GM23338 (cell line): ENCODE measurements around the gene MCM3AP. TPM values are rescaled to one million over a fixed set of nuclear protein-coding genes. Genes with fewer than 3 reads are reported as not detected.

Experiments
- ATAC-seq: fragments of 200-7000 bp; cut with Tn5 transposase; 3 replicates; pipeline ENCODE4 v1.9.1; 2020
- DNase-seq: peaks from one replicate; pipeline ENCODE4 v3.0.0-alpha.2; 2015; ENCODE audit warnings: low spot score
- H2AFZ ChIP-seq: fragments of 200-600 bp; sonication (generic); 2 replicates; pipeline ENCODE4 v1.8.0; 2016; ENCODE audit warnings: antibody characterized with exemption, mild to moderate bottlenecking, moderate library complexity
- H3F3A ChIP-seq: fragments of 200-600 bp; sonication (generic); replicated peaks from 2 replicates; pipeline ENCODE4 v1.8.0; 2017; ENCODE audit warnings: antibody characterized with exemption, mixed run types, low read depth
- H3K27ac ChIP-seq: fragments of 200-600 bp; sonication (generic); 2 replicates; pipeline ENCODE4 v1.6.1; 2016; ENCODE audit warnings: low read depth
- H3K27me3 ChIP-seq: fragments of 200-600 bp; sonication (generic); 2 replicates; pipeline ENCODE4 v1.8.0; 2016; ENCODE audit warnings: mild to moderate bottlenecking, mixed run types, moderate library complexity; ENCODE audit not compliant: insufficient read depth
- H3K36me3 ChIP-seq: fragments of 200-600 bp; sonication (generic); 2 replicates; pipeline ENCODE4 v1.8.0; 2016; ENCODE audit warnings: mild to moderate bottlenecking; ENCODE audit not compliant: insufficient read depth
- H3K4me1 ChIP-seq: fragments of 200-600 bp; sonication (generic); 2 replicates; pipeline ENCODE4 v1.8.0; 2016; ENCODE audit warnings: mild to moderate bottlenecking, moderate library complexity; ENCODE audit not compliant: insufficient read depth
- H3K4me2 ChIP-seq: fragments of 200-600 bp; sonication (generic); 2 replicates; pipeline ENCODE4 v1.7.1; 2017; ENCODE audit warnings: mixed run types
- H3K4me3 ChIP-seq: fragments of 200-600 bp; sonication (generic); 2 replicates; pipeline ENCODE4 v1.6.1; 2016; ENCODE audit warnings: mixed run types
- H3K79me2 ChIP-seq: fragments of 200-600 bp; sonication (generic); replicated peaks from 2 replicates; pipeline ENCODE4 v1.8.0; 2017; ENCODE audit warnings: mild to moderate bottlenecking; ENCODE audit not compliant: insufficient read depth
- H3K9me2 ChIP-seq: fragments of 200-600 bp; sonication (generic); 2 replicates; pipeline ENCODE4 v1.8.0; 2017; ENCODE audit not compliant: insufficient read depth
- H4K20me1 ChIP-seq: fragments of 200-600 bp; sonication (generic); replicated peaks from 2 replicates; pipeline ENCODE4 v1.8.0; 2017; ENCODE audit warnings: mild to moderate bottlenecking; ENCODE audit not compliant: insufficient read depth
- H3K27ac Mint-ChIP-seq: 2 replicates; pipeline ENCODE4 v1.8.0; 2020; ENCODE audit warnings: inconsistent platforms, mild to moderate bottlenecking, moderate library complexity, mixed read lengths
- H3K27me3 Mint-ChIP-seq: 3 replicates; pipeline ENCODE4 v1.8.0; 2022; ENCODE audit warnings: low read depth, mild to moderate bottlenecking, moderate library complexity, mixed read lengths, inconsistent platforms; ENCODE audit not compliant: insufficient read depth, poor library complexity
- H3K36me3 Mint-ChIP-seq: 3 replicates; pipeline ENCODE4 v1.8.0; 2021; ENCODE audit warnings: low read depth, mild to moderate bottlenecking, inconsistent platforms, moderate library complexity, mixed read lengths
- H3K4me1 Mint-ChIP-seq: 3 replicates; pipeline ENCODE4 v1.8.0; 2020; ENCODE audit warnings: mild to moderate bottlenecking, inconsistent platforms, mixed read lengths
- H3K4me3 Mint-ChIP-seq: 3 replicates; pipeline ENCODE4 v1.8.0; 2021; ENCODE audit warnings: moderate library complexity, mild to moderate bottlenecking, inconsistent platforms, mixed read lengths
- H3K9me3 Mint-ChIP-seq: 3 replicates; pipeline ENCODE4 v1.8.0; 2020; ENCODE audit warnings: moderate library complexity, mild to moderate bottlenecking, inconsistent platforms, mixed read lengths
- CREB1 ChIP-seq: fragments of 250-450 bp; sonication (Bioruptor Pico); IDR thresholded peaks from 2 replicates; pipeline ENCODE4 v1.5.0; 2020; ENCODE audit warnings: low read depth, mild to moderate bottlenecking, moderate library complexity
- EZH2 ChIP-seq: fragments of 200-600 bp; sonication (generic); IDR thresholded peaks from one replicate; pipeline ENCODE4 v1.8.0; 2017; ENCODE audit warnings: antibody characterized with exemption, mild to moderate bottlenecking, low read depth; ENCODE audit not compliant: unreplicated experiment
- EZH2phosphoT487 ChIP-seq: fragments of 200-600 bp; sonication (generic); IDR thresholded peaks from one replicate; pipeline ENCODE4 v1.8.1; 2018; ENCODE audit warnings: antibody characterized with exemption; ENCODE audit not compliant: unreplicated experiment
- JUNB ChIP-seq: IDR thresholded peaks from one replicate; pipeline ENCODE4 v1.6.1; 2016; ENCODE audit warnings: antibody characterized with exemption; ENCODE audit not compliant: unreplicated experiment
- NANOG ChIP-seq: IDR thresholded peaks from 2 replicates; pipeline ENCODE4 v1.6.1; 2016; ENCODE audit warnings: antibody characterized with exemption, borderline replicate concordance
- POLR2AphosphoS5 ChIP-seq: IDR thresholded peaks from 2 replicates; pipeline ENCODE4 v1.6.1; 2016; ENCODE audit warnings: antibody characterized with exemption, low read depth
- STAT1 ChIP-seq: IDR thresholded peaks from one replicate; pipeline ENCODE4 v1.6.1; 2016; ENCODE audit warnings: antibody characterized with exemption; ENCODE audit not compliant: unreplicated experiment
- ZNF114 ChIP-seq: fragments of 250-450 bp; sonication (Bioruptor Pico); IDR thresholded peaks from 2 replicates; pipeline ENCODE4 v1.5.0; 2020; ENCODE audit warnings: mild to moderate bottlenecking, moderate library complexity
- ZNF331 ChIP-seq: fragments of 250-450 bp; sonication (Bioruptor Pico); IDR thresholded peaks from 2 replicates; pipeline ENCODE4 v1.5.0; 2020; ENCODE audit warnings: low read depth, mild to moderate bottlenecking, moderate library complexity
- polyA plus RNA-seq: library from polyadenylated mRNA; unstranded; fragments of >200 nt; fragmentation: Nextera tagmentation; extraction: Ambion mirVana; gene quantifications from 2 replicates; pipeline ENCODE4 v1.2.1, GENCODE V29; 2016
- total RNA-seq: library from RNA; depleted of rRNA; stranded (reverse); fragments of >200 nt; shearing (Covaris generic); gene quantifications from 2 replicates; pipeline ENCODE4 v1.2.3, GENCODE V29; 2014
- TF ChIP-seq, protein P1 (sequence below): fragments of 250-450 bp; sonication (Bioruptor Pico); IDR thresholded peaks from 2 replicates; pipeline ENCODE4 v1.5.0; 2020; ENCODE audit warnings: mild to moderate bottlenecking, moderate library complexity
- TF ChIP-seq, protein P2 (sequence below): IDR thresholded peaks from one replicate; pipeline ENCODE4 v1.6.1; 2018; ENCODE audit warnings: antibody characterized with exemption; ENCODE audit not compliant: unreplicated experiment
- TF ChIP-seq, protein P3 (sequence below): IDR thresholded peaks from 2 replicates; pipeline ENCODE4 v1.6.1; 2016; ENCODE audit warnings: antibody characterized with exemption
- TF ChIP-seq, protein P4 (sequence below), 2 experiments: fragments of 200-600 bp in 1 of 2; sonication (generic) in 1 of 2; conservative IDR thresholded peaks; 2 replicates each; pipeline versions ENCODE4 v1.5.1 to v1.6.1; 2016 to 2017; ENCODE audit warnings: antibody characterized with exemption in 2 of 2, low read depth in 2 of 2, mild to moderate bottlenecking in 2 of 2, moderate library complexity in 1 of 2

The MCM3AP gene
- total and polyA plus RNA-seq, 2 experiments from 2014 or later = 39.2 to 123 TPM

DNA sequence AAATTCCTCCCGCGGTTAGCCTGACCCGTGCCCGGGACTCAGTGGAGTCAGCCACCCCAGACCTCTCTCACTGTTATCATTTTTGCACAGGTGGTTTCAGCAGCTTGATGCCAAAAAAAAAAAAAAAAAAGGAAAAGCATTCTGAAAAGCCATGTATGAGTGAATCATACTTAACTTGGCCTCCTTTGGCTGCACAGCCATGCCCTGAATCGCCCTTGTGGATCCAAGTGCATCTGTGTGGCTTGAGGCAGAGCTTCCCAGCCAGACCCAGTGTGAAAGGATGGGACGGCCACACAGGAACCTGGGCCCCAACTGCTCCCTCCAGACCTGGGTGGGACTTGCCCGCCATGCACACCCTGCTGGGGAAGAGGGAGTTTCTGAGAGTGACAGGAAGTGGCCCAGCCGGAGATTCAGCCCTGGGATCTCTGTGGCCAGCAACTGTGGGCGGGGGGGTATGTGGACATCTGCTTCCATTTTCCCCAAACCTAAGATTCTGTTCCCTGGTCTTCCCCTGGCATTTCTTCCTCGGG lies 9.3 kb upstream of the MCM3AP start:
- no peak overlapping the region for H3K27ac ChIP-seq
- no peak overlapping the region for H3K27ac Mint-ChIP-seq

More for the DNA sequence above, 9.3 kb upstream of the MCM3AP start:
- TF ChIP-seq, protein P1, sequence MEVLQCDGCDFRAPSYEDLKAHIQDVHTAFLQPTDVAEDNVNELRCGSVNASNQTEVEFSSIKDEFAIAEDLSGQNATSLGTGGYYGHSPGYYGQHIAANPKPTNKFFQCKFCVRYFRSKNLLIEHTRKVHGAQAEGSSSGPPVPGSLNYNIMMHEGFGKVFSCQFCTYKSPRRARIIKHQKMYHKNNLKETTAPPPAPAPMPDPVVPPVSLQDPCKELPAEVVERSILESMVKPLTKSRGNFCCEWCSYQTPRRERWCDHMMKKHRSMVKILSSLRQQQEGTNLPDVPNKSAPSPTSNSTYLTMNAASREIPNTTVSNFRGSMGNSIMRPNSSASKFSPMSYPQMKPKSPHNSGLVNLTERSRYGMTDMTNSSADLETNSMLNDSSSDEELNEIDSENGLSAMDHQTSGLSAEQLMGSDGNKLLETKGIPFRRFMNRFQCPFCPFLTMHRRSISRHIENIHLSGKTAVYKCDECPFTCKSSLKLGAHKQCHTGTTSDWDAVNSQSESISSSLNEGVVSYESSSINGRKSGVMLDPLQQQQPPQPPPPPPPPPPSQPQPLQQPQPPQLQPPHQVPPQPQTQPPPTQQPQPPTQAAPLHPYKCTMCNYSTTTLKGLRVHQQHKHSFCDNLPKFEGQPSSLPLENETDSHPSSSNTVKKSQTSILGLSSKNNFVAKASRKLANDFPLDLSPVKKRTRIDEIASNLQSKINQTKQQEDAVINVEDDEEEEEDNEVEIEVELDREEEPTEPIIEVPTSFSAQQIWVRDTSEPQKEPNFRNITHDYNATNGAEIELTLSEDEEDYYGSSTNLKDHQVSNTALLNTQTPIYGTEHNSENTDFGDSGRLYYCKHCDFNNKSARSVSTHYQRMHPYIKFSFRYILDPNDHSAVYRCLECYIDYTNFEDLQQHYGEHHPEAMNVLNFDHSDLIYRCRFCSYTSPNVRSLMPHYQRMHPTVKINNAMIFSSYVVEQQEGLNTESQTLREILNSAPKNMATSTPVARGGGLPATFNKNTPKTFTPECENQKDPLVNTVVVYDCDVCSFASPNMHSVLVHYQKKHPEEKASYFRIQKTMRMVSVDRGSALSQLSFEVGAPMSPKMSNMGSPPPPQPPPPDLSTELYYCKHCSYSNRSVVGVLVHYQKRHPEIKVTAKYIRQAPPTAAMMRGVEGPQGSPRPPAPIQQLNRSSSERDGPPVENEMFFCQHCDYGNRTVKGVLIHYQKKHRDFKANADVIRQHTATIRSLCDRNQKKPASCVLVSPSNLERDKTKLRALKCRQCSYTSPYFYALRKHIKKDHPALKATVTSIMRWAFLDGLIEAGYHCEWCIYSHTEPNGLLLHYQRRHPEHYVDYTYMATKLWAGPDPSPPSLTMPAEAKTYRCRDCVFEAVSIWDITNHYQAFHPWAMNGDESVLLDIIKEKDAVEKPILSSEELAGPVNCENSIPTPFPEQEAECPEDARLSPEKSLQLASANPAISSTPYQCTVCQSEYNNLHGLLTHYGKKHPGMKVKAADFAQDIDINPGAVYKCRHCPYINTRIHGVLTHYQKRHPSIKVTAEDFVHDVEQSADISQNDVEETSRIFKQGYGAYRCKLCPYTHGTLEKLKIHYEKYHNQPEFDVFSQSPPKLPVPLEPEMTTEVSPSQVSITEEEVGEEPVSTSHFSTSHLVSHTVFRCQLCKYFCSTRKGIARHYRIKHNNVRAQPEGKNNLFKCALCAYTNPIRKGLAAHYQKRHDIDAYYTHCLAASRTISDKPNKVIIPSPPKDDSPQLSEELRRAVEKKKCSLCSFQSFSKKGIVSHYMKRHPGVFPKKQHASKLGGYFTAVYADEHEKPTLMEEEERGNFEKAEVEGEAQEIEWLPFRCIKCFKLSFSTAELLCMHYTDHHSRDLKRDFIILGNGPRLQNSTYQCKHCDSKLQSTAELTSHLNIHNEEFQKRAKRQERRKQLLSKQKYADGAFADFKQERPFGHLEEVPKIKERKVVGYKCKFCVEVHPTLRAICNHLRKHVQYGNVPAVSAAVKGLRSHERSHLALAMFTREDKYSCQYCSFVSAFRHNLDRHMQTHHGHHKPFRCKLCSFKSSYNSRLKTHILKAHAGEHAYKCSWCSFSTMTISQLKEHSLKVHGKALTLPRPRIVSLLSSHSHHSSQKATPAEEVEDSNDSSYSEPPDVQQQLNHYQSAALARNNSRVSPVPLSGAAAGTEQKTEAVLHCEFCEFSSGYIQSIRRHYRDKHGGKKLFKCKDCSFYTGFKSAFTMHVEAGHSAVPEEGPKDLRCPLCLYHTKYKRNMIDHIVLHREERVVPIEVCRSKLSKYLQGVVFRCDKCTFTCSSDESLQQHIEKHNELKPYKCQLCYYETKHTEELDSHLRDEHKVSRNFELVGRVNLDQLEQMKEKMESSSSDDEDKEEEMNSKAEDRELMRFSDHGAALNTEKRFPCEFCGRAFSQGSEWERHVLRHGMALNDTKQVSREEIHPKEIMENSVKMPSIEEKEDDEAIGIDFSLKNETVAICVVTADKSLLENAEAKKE = no peak
- TF ChIP-seq NANOG (no peak), EZH2 (no peak), EZH2phosphoT487 (no peak), POLR2AphosphoS5 (no peak), STAT1 (no peak), JUNB (no peak), CREB1 (CRISPR knock-in tag) (no peak), ZNF114 (CRISPR knock-in tag) (no peak), ZNF331 (CRISPR knock-in tag) (no peak)
- TF ChIP-seq, protein P2, sequence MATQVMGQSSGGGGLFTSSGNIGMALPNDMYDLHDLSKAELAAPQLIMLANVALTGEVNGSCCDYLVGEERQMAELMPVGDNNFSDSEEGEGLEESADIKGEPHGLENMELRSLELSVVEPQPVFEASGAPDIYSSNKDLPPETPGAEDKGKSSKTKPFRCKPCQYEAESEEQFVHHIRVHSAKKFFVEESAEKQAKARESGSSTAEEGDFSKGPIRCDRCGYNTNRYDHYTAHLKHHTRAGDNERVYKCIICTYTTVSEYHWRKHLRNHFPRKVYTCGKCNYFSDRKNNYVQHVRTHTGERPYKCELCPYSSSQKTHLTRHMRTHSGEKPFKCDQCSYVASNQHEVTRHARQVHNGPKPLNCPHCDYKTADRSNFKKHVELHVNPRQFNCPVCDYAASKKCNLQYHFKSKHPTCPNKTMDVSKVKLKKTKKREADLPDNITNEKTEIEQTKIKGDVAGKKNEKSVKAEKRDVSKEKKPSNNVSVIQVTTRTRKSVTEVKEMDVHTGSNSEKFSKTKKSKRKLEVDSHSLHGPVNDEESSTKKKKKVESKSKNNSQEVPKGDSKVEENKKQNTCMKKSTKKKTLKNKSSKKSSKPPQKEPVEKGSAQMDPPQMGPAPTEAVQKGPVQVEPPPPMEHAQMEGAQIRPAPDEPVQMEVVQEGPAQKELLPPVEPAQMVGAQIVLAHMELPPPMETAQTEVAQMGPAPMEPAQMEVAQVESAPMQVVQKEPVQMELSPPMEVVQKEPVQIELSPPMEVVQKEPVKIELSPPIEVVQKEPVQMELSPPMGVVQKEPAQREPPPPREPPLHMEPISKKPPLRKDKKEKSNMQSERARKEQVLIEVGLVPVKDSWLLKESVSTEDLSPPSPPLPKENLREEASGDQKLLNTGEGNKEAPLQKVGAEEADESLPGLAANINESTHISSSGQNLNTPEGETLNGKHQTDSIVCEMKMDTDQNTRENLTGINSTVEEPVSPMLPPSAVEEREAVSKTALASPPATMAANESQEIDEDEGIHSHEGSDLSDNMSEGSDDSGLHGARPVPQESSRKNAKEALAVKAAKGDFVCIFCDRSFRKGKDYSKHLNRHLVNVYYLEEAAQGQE = no peak
- TF ChIP-seq, protein P3, sequence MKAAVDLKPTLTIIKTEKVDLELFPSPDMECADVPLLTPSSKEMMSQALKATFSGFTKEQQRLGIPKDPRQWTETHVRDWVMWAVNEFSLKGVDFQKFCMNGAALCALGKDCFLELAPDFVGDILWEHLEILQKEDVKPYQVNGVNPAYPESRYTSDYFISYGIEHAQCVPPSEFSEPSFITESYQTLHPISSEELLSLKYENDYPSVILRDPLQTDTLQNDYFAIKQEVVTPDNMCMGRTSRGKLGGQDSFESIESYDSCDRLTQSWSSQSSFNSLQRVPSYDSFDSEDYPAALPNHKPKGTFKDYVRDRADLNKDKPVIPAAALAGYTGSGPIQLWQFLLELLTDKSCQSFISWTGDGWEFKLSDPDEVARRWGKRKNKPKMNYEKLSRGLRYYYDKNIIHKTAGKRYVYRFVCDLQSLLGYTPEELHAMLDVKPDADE = no peak
- TF ChIP-seq, protein P4, sequence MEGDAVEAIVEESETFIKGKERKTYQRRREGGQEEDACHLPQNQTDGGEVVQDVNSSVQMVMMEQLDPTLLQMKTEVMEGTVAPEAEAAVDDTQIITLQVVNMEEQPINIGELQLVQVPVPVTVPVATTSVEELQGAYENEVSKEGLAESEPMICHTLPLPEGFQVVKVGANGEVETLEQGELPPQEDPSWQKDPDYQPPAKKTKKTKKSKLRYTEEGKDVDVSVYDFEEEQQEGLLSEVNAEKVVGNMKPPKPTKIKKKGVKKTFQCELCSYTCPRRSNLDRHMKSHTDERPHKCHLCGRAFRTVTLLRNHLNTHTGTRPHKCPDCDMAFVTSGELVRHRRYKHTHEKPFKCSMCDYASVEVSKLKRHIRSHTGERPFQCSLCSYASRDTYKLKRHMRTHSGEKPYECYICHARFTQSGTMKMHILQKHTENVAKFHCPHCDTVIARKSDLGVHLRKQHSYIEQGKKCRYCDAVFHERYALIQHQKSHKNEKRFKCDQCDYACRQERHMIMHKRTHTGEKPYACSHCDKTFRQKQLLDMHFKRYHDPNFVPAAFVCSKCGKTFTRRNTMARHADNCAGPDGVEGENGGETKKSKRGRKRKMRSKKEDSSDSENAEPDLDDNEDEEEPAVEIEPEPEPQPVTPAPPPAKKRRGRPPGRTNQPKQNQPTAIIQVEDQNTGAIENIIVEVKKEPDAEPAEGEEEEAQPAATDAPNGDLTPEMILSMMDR (conservative IDR thresholded peaks at IDR 0.05; ENCODE audit: low read depth in 2 of 2) = no peak
- peaks cover 7% of the 10 kb centered on the region; the same call in 1 of the 2 replicates for H3F3A ChIP-seq
- peaks cover 6% of the 10 kb centered on the region; the same call in 1 of the 2 replicates for H3K36me3 ChIP-seq
- H3K4me1 ChIP-seq = no peaks in the 10 kb centered on the region; the same call in 1 of the 2 replicates
- peaks cover 8% of the 10 kb centered on the region for H3K27me3 ChIP-seq
- ATAC-seq = no peak
- DNase-seq = no peak
- peaks cover 18% of the 10 kb centered on the region for H3K4me1 Mint-ChIP-seq
- H3K27me3 Mint-ChIP-seq = peaks cover 25% of the 10 kb centered on the region
- H3K4me2 ChIP-seq = no peak overlapping the region
- H4K20me1 ChIP-seq = no peaks in the 10 kb centered on the region
- H2AFZ ChIP-seq = no peak overlapping the region
- H3K9me2 ChIP-seq = no peaks in the 10 kb centered on the region
- peaks cover 5% of the 10 kb centered on the region for H3K79me2 ChIP-seq
- no peak overlapping the region for H3K4me3 ChIP-seq
- H3K36me3 Mint-ChIP-seq = peaks cover 29% of the 10 kb centered on the region
- peaks cover 13% of the 10 kb centered on the region; the same call in 2 of the 3 replicates for H3K9me3 Mint-ChIP-seq
- H3K4me3 Mint-ChIP-seq = no peak overlapping the region
